ENCODE results near the gene PUSL1.

The PUSL1 gene

DNA sequence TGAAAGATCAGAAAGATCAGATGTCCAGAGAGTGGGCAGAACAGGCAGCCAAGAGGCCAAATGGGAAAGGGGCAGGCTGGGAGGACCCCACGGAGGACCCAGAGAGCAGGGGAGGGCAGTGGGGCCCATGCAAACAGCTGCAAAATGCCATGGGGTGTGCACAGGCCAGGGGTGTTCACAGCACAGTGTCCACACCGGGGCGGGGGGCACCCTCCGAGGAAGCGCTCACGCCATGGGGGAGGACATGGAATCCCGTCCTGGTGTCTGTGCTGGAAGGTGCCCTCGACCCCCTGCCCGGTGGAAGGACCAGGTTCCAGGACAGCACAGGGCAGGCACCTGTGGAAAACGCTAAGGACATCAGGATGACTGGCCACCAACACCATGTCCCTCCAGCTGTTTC, 14.6 kb downstream of the PUSL1 start:
- no peak for DNase-seq (ENCODE audit: insufficient read length)
- TF ChIP-seq POLR2A (IDR thresholded peaks at IDR 0.05; ENCODE audit: low read depth, low read length) (no peak), POLR2AphosphoS5 (IDR thresholded peaks at IDR 0.05; ENCODE audit: low read depth, low read length) (no peak), TAF1 (IDR thresholded peaks at IDR 0.05; ENCODE audit: borderline replicate concordance, low read depth, low read length) (no peak)
- no peak for FAIRE-seq

DNA sequence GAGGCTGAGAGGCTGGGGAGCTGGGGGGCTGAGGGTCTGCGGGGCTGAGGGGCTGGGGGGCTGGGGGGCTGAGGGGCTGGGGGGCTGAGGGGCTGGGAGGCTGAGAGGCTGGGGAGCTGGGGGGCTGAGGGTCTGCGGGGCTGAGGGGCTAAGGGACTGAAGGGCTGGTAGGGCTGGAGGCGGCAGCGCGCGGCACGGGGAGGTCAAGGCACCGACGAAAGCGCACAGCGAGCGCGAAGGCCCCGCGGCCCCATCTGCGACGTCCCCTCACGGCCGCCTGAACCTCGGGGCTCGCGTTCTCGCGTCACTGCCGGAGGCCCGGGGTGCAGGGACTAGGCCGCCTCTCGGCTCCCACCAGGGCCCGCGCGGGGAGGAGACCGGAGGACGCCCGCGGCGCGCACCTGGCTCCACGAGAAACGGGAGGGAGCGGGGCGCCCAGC, 15.7 kb downstream of the PUSL1 start:
- TF ChIP-seq POLR2AphosphoS5 (IDR thresholded peaks at IDR 0.05; ENCODE audit: low read depth, low read length), result no peak
- TF ChIP-seq TAF1 (IDR thresholded peaks at IDR 0.05; ENCODE audit: borderline replicate concordance, low read depth, low read length), result no peak
- TF ChIP-seq POLR2A (IDR thresholded peaks at IDR 0.05; ENCODE audit: low read depth, low read length), result no peak
- FAIRE-seq (no peak), DNase-seq (ENCODE audit: insufficient read length) (no peak)

DNA sequence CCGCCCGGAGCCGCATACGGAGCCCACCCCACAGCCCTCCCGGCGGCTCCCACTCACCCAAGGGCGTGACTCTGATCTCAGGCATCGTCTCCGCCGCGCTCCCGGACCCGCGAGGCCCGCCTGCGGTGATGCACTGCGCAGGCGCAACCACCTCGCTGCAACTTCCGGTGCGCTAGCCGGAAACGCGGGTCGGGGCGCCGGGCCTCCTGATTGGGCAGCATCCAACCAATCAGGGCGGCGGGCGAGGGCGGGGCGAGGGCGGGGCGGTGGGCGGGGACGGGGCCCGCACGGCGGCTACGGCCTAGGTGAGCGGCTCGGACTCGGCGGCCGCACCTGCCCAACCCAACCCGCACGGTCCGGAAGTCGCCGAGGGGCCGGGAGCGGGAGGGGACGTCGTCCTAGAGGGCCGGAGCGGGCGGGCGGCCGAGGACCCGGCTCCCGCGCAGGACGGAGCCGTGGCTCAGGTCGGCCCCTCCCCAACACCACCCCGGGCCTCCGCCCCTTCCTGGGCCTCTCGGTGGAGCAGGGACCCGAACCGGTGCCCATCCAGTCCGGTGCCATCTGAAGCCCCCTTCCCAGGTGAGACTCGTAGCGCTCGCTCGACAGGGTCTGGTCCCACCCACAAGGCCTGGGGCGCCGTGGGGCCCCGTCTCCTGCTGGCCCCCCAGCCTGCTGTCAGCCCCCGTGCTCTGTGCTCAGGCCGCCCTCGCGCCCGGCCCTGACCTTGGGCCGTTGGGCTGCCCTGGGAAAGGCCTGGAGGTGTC, 16.3 kb downstream of the PUSL1 start, which contains the start of the genes CPTP and INTS11:
TSS of gene CPTP (plus strand) at position 279 of the 764 bp plus-strand sequence. CDS start 2,109 bp downstream, outside the sequence.
TSS of gene INTS11 (minus strand) at position 137 of the 764 bp plus-strand sequence. CDS start at position 85, 52 bp downstream.
- DNase-seq (ENCODE audit: insufficient read length) (peak; percentile 99), FAIRE-seq (peak; percentile 98)
- TF ChIP-seq POLR2AphosphoS5 (IDR thresholded peaks at IDR 0.05; ENCODE audit: low read depth, low read length) (peak; percentile 65), POLR2A (IDR thresholded peaks at IDR 0.05; ENCODE audit: low read depth, low read length) (peak; percentile 83), TAF1 (IDR thresholded peaks at IDR 0.05; ENCODE audit: borderline replicate concordance, low read depth, low read length) (peak; percentile 3; the same call in 1 of the 2 replicates)

DNA sequence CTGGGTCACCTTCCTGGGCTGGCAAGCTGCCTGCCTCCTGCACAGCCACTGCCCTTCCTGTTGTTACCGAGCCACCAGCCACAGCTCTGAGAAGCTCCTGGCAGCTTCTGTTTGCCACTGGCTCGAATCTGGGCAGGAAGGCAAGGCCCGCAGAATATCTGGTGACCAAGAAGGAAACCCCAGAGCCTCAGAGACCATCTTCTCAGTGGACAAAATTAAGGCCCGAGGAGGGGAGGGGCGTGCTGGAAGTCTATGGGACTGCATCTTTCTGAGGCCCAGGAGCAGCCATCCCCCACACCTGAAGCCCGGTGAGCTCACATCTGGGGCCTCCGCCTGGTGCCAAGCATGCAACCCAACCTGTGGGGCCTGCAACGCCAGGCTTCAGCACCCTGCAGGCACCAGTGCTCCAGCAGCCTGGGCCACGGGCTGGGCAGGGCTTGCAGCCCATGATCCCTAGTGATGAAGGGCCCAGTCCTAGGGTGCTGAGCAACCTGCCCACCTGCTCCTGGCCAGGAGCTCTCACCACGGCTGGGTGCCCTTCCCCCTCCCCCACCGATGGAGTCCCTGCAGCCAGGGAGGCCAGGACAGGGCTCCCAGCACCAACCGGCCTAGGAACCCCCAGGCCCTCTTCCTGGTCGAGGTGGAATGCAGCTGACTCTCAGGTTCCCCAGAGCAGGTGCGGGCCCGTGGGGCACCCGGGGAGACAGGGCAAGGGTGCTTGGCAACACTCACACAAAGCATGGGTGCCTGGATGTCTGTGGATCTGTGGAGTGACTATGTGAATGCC, 17.1 kb downstream of the PUSL1 start:
- FAIRE-seq (no peak), DNase-seq (ENCODE audit: insufficient read length) (no peak)
- TF ChIP-seq POLR2AphosphoS5 (IDR thresholded peaks at IDR 0.05; ENCODE audit: low read depth, low read length) (no peak), POLR2A (IDR thresholded peaks at IDR 0.05; ENCODE audit: low read depth, low read length) (no peak), TAF1 (IDR thresholded peaks at IDR 0.05; ENCODE audit: borderline replicate concordance, low read depth, low read length) (no peak)

DNA sequence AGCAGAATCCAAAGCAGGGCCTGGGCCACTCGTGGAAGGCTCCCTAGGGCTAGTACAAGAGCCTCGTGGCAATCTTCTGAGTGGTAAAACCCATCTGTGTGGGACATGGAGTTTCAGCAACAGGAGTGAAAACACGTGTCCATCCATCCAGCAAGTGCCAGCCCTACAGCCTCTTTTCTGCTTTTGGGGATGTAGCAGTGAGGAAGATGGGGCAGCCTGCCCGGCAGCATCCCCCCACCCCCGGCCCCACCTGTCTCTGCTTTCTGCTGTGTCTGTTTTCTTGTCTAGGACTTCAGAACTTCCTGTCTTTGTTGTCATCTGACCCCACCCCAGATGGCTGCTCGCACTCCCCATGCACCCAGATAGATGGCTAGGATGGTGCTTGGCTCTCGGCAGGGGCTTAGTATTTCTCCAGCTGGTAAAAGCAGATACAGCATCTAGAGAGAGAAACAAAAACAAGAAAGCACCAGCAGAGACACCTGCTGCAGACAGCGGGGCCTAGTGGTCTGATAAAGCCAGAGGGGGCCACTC, 17.7 kb downstream of the PUSL1 start:
- DNase-seq (ENCODE audit: insufficient read length) (no peak), FAIRE-seq (no peak)
- TF ChIP-seq TAF1 (IDR thresholded peaks at IDR 0.05; ENCODE audit: borderline replicate concordance, low read depth, low read length), result no peak
- TF ChIP-seq POLR2AphosphoS5 (IDR thresholded peaks at IDR 0.05; ENCODE audit: low read depth, low read length), result no peak
- no peak for TF ChIP-seq POLR2A (IDR thresholded peaks at IDR 0.05; ENCODE audit: low read depth, low read length)

DNA sequence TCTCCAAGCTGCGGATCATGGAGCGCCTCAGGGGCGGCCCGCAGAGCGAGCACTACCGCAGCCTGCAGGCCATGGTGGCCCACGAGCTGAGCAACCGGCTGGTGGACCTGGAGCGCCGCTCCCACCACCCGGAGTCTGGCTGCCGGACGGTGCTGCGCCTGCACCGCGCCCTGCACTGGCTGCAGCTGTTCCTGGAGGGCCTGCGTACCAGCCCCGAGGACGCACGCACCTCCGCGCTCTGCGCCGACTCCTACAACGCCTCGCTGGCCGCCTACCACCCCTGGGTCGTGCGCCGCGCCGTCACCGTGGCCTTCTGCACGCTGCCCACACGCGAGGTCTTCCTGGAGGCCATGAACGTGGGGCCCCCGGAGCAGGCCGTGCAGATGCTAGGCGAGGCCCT, 18.9 kb downstream of the PUSL1 start:
- no peak for FAIRE-seq
- DNase-seq (ENCODE audit: insufficient read length), result no peak
- no peak for TF ChIP-seq POLR2AphosphoS5 (IDR thresholded peaks at IDR 0.05; ENCODE audit: low read depth, low read length)
- no peak for TF ChIP-seq TAF1 (IDR thresholded peaks at IDR 0.05; ENCODE audit: borderline replicate concordance, low read depth, low read length)
- no peak for TF ChIP-seq POLR2A (IDR thresholded peaks at IDR 0.05; ENCODE audit: low read depth, low read length)

DNA sequence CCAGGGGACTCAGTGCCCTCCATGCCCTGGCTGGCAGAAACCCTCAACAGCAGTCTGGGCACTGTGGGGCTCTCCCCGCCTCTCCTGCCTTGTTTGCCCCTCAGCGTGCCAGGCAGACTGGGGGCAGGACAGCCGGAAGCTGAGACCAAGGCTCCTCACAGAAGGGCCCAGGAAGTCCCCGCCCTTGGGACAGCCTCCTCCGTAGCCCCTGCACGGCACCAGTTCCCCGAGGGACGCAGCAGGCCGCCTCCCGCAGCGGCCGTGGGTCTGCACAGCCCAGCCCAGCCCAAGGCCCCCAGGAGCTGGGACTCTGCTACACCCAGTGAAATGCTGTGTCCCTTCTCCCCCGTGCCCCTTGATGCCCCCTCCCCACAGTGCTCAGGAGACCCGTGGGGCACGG, 19.9 kb downstream of the PUSL1 start:
- DNase-seq (ENCODE audit: insufficient read length) (no peak), FAIRE-seq (no peak)
- TF ChIP-seq TAF1 (IDR thresholded peaks at IDR 0.05; ENCODE audit: borderline replicate concordance, low read depth, low read length), result no peak
- no peak for TF ChIP-seq POLR2A (IDR thresholded peaks at IDR 0.05; ENCODE audit: low read depth, low read length)
- no peak for TF ChIP-seq POLR2AphosphoS5 (IDR thresholded peaks at IDR 0.05; ENCODE audit: low read depth, low read length)

DNA sequence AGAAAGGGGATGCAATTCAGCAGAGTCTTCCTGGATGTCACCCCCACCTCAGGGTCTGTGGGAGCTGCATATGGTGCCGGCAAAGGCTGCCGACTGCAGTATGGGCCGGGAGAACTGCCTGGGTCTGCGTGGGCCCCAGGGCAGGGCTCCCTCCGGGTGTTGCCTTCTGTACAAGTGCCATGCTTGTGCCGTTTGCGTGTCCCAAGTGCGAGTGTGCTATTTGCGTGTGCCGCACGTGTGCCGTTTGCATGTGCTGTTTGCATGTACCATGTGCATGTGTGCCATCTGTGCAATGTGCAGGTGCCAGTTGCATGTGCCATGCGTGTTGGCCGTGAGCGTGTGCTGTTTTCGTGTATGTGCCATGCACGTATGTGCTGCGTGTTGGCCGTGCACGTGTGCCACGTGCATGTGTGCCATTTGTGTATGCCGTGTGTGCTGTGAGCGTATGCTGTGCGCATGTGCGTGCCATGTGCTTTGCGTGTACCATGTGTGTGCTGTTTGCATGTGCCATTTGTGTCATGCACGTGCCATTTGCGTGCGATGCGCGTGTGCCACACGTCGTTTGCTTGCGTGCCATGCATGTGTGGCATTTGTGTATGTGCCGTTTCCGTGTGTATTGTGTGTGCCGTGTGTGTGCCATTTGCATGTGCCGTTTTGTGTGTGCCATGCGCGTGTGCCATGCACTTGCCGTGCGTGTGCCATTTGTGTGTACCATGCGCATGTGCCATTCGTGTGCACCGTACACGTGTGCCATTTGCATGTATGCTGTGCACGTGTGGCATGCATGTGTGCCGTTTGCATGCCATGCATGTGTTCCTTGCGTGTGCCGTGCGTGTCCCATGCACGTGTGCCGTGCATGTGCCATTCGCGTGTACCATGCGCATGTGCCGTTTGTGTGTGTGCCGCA, 21.2 kb downstream of the PUSL1 start:
- DNase-seq (ENCODE audit: insufficient read length), result no peak
- TF ChIP-seq TAF1 (IDR thresholded peaks at IDR 0.05; ENCODE audit: borderline replicate concordance, low read depth, low read length), result no peak
- peak; percentile 73 for TF ChIP-seq POLR2AphosphoS5 (IDR thresholded peaks at IDR 0.05; ENCODE audit: low read depth, low read length)

DNA sequence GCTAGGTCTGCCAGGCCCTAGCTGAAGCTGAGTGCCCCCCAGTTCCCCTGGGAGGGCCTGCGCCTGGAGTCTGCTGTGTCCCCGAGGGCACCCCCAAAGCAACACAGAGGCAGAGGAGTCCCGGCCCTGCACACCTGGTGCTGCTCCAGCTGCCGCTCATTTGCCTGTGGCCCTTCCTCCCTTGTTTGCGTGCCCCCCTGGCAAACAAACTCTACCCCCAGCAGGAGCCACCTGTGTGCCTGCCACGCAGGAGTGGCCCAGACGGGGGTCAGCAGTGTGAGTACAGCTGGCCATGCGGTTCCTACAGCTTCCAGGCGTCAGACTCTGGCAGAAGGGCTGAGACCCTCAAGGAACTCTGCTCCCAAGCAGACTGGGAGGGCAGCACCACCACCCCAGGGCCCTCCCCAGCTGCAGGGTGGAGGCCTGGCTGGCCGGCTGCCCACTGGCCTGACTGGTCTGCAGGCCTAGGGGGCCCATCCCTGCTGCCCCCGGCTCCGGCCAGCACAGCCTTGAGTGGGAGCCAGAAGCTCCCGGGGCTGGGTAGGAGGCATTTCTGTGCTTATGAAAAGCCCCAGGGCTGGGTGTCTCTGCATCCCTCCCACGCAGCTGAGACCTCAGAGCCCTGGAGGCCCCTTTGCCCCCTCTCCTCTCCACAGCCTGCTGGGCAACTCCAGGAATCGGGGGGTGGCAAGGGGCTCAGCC, 22.1 kb downstream of the PUSL1 start:
- DNase-seq (ENCODE audit: insufficient read length) (no peak), FAIRE-seq (no peak)
- TF ChIP-seq POLR2AphosphoS5 (IDR thresholded peaks at IDR 0.05; ENCODE audit: low read depth, low read length) (no peak), POLR2A (IDR thresholded peaks at IDR 0.05; ENCODE audit: low read depth, low read length) (no peak), TAF1 (IDR thresholded peaks at IDR 0.05; ENCODE audit: borderline replicate concordance, low read depth, low read length) (no peak)

More for the DNA sequence above, 21.2 kb downstream of the PUSL1 start:
- FAIRE-seq, result peak; percentile 21
